LHCN-M2 (cell line): ENCODE measurements around the gene FAXC. TPM values are rescaled to one million over a fixed set of nuclear protein-coding genes. Genes with fewer than 3 reads are reported as not detected.

ENCODE experiments used
- total RNA-seq: library from RNA; depleted of rRNA; stranded (reverse); fragments of >200 nt; gene quantifications from 2 replicates; pipeline ENCODE4 v1.2.3, GENCODE V29; 2014; rRNA removed

The FAXC gene
- total RNA-seq, 1 experiment from 2014 or later: 2.9 TPM

Other genes with a start within 250 kb of the FAXC start
- gene COQ3, start 44.5 kb upstream of the FAXC start, total RNA-seq: 5.3 and 8.5 TPM in 2 replicates
- gene PNISR, start 75.6 kb upstream of the FAXC start, total RNA-seq: 42.5 and 55.9 TPM in 2 replicates
- 11.1 and 11.4 TPM in 2 replicates for gene USP45, start 165.7 kb upstream of the FAXC start, total RNA-seq
- gene CCNC, start 219.0 kb upstream of the FAXC start, total RNA-seq: 67.9 and 71.2 TPM in 2 replicates